HUES6 (cell line): ENCODE data around the gene APOC3.
"Not testable (repeated sequence)": the region's sequence is repeated elsewhere in the genome, so short reads cannot be mapped to it uniquely, and the experiment has no call there.

Experiments
- H3K27ac ChIP-seq: 2 replicates; pipeline ENCODE4 v1.7.0; 2013; ENCODE audit warnings: low read depth, mild to moderate bottlenecking, low read length, inconsistent platforms
- H3K27me3 ChIP-seq: 2 replicates; pipeline ENCODE4 v1.6.1; 2013; ENCODE audit warnings: low read length; ENCODE audit not compliant: control insufficient read depth, insufficient read depth
- H3K36me3 ChIP-seq: 2 replicates; pipeline ENCODE4 v1.6.1; 2013; ENCODE audit warnings: low read length; ENCODE audit not compliant: control insufficient read depth, insufficient read depth
- H3K4me1 ChIP-seq: 2 replicates; pipeline ENCODE4 v1.6.1; 2013; ENCODE audit warnings: low read length; ENCODE audit not compliant: control insufficient read depth, insufficient read depth
- H3K4me3 ChIP-seq: 2 replicates; pipeline ENCODE4 v1.5.1; 2013; ENCODE audit warnings: low read depth, low read length
- H3K9ac ChIP-seq: one replicate; pipeline ENCODE4 v1.6.1; 2013; ENCODE audit warnings: mild to moderate bottlenecking, low read length
- H3K9me3 ChIP-seq: 2 replicates; pipeline ENCODE4 v1.6.1; 2013; ENCODE audit warnings: low read depth, low read length; ENCODE audit not compliant: control insufficient read depth, insufficient read depth

APOC3 gene

DNA sequence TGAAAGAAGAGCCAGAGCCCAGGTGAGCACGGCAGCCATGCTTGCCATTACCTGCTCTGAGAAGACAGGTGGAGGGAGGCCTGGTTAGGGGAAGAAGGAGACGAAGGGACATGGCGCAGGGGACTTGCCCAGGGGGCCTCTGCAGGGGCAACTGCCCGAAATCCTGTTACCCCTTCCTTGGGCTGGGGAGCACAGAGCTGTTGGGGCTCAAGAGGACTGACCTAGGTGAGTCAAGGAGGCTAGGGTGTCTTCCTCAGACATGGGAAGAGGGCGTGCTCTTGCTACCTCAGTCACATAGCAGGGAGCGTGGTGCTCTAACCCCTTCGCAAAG lies 37.9 kb upstream of the APOC3 start, which contains the start of gene APOA5:
Gene APOA5 (minus strand): TSS at position 67 of the 331 bp plus-strand sequence. CDS start 19 bp downstream, at position 48.
- Histone ChIP-seq H3K4me1 (peaks cover 13% of the 10 kb centered on the region), H3K9ac (no peak within 1 kb of the TSS), H3K4me3 (0 out of 2 replicates have a peak within 1 kb of the TSS, but pooled peaks have one; percentile 17), H3K9me3 (no peaks in the 10 kb centered on the region), H3K27me3 (peaks cover 32% of the 10 kb centered on the region), H3K36me3 (peaks cover under 1% of the 10 kb centered on the region; the same call in 1 of the 2 replicates), H3K27ac (no peak within 1 kb of the TSS)

GRCh38 chr11:116792144-116792868 lies 37.4 kb upstream of the APOC3 start:
- Histone ChIP-seq H3K4me1 (peaks cover 9% of the 10 kb centered on the region), H3K9ac (no peak overlapping the region), H3K27ac (no peak overlapping the region), H3K9me3 (no peaks in the 10 kb centered on the region), H3K36me3 (no peaks in the 10 kb centered on the region), H3K27me3 (peaks cover 32% of the 10 kb centered on the region), H3K4me3 (no peak overlapping the region)

DNA sequence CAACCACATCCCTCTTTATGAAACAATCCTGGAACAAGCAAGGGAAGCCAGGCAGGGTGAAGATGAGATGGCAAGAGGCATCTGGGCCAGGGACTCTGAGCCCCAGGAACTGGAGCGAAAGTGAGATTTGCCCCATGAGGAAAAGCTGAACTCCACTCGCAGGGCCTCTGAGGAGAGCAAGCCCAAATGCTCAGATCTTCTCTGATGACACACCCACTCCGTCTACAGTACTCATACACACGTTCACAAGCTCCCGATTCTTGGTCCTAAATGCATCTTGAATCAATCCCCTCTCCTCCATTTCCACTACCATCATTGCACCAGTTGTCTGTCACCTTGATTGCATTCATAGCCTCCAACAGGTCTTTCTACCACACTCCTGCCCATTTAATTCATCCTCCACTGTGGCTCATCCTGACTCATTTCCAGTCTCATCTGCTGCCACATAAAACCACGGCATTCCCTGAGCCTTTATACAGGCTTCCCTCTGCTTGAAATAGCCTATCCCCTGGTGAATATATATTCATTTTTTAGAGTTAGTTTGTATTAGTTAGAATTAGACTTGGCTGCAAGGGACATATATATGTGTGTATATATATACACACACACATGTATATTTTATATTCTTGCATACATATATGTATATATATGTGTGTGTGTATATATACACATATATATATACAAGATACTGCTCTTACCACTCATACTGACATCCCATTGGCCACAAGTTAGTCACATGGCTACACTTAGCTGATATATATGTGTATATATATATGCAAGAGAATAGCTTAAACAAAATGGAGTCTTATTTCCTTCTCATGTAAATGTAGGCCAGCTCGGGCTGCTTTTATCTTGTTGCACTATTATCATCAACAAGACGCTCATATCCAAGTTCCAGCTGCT lies 36.6 kb upstream of the APOC3 start:
- no peaks in the 10 kb centered on the region for H3K9me3 ChIP-seq
- no peak overlapping the region for H3K9ac ChIP-seq
- no peak overlapping the region for H3K4me3 ChIP-seq
- no peak overlapping the region for H3K27ac ChIP-seq
- peaks cover 32% of the 10 kb centered on the region for H3K27me3 ChIP-seq
- H3K36me3 ChIP-seq: no peaks in the 10 kb centered on the region
- peaks cover 9% of the 10 kb centered on the region for H3K4me1 ChIP-seq

GRCh38 chr11:116793772-116794097 lies 36.0 kb upstream of the APOC3 start:
- peaks cover 28% of the 10 kb centered on the region for H3K27me3 ChIP-seq
- peaks cover 5% of the 10 kb centered on the region; the same call in 1 of the 2 replicates for H3K4me1 ChIP-seq
- H3K9me3 ChIP-seq: no peaks in the 10 kb centered on the region
- no peak overlapping the region for H3K4me3 ChIP-seq
- no peak overlapping the region for H3K9ac ChIP-seq
- no peak overlapping the region for H3K27ac ChIP-seq
- H3K36me3 ChIP-seq: no peaks in the 10 kb centered on the region

DNA sequence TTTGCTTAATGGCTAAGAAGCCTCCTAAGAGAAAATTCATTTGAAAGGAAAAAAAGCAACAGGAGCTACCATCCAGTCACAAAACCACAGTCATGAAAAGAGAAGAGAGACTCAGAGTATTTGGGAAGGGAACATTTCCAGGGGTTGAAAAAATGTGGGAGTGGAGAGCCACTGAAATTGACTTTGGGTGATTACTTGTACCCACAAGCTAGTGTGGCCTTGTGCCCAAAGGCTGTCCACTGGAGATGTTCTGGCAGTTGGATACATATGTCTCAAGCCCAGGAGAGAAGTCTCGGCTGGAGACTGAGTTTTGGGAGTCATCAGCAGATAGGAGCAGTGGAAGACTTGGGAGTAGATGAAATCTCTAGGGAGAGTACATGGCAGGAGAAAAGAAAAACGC lies 34.9 kb upstream of the APOC3 start:
- Histone ChIP-seq H3K9ac (no peak overlapping the region), H3K4me1 (peaks cover 5% of the 10 kb centered on the region; the same call in 1 of the 2 replicates), H3K9me3 (no peaks in the 10 kb centered on the region), H3K36me3 (no peaks in the 10 kb centered on the region), H3K27me3 (peaks cover 17% of the 10 kb centered on the region), H3K4me3 (no peak overlapping the region), H3K27ac (no peak overlapping the region)

- Histone ChIP-seq H3K9me3 (no peaks in the 10 kb centered on the region), H3K36me3 (no peaks in the 10 kb centered on the region), H3K27ac (no peak overlapping the region), H3K4me3 (no peak overlapping the region), H3K4me1 (peaks cover 2% of the 10 kb centered on the region; the same call in 1 of the 2 replicates), H3K27me3 (0 out of 2 replicates have a peak, but pooled peaks cover 3% of the 10 kb centered on the region), H3K9ac (no peak overlapping the region)
Measured at GRCh38 chr11:116796548-116796947, 33.2 kb upstream of the APOC3 start.

- Histone ChIP-seq H3K36me3 (no peaks in the 10 kb centered on the region), H3K9ac (no peak overlapping the region), H3K4me3 (no peak overlapping the region), H3K9me3 (no peaks in the 10 kb centered on the region), H3K27ac (no peak overlapping the region), H3K27me3 (no peaks in the 10 kb centered on the region), H3K4me1 (no peaks in the 10 kb centered on the region)
Measured at GRCh38 chr11:116797816-116798215, 31.9 kb upstream of the APOC3 start.

GRCh38 chr11:116798368-116798767 lies 31.3 kb upstream of the APOC3 start:
- Histone ChIP-seq H3K9ac (no peak overlapping the region), H3K4me3 (no peak overlapping the region), H3K4me1 (no peaks in the 10 kb centered on the region), H3K36me3 (no peaks in the 10 kb centered on the region), H3K9me3 (no peaks in the 10 kb centered on the region), H3K27ac (no peak overlapping the region), H3K27me3 (no peaks in the 10 kb centered on the region; the same call in 1 of the 2 replicates)

DNA sequence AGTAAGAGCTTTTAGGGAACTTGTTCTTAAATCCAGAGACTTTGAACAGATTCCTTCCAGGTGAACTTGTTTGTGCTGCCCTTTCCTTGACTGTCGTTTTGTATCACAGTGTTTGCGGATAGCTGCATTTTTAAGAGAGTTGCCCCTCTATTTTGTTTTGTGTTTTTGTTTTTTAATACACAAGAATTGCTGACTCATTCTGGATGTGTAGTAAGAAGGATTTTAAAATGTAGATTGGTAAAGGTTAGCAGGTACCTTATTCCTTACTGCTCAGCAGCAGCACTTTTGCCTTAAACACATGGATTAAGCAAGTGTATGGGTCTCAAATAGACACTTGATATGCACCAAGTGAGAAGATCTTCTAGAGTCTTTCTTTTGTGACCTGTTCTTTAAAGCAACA lies 29.1 kb upstream of the APOC3 start:
- H3K9ac ChIP-seq: no peak overlapping the region
- H3K27ac ChIP-seq: no peak overlapping the region
- H3K27me3 ChIP-seq: no peaks in the 10 kb centered on the region; the same call in 1 of the 2 replicates
- no peaks in the 10 kb centered on the region for H3K4me1 ChIP-seq
- H3K9me3 ChIP-seq: no peaks in the 10 kb centered on the region
- H3K36me3 ChIP-seq: no peaks in the 10 kb centered on the region
- no peak overlapping the region for H3K4me3 ChIP-seq

GRCh38 chr11:116801662-116802061 lies 28.0 kb upstream of the APOC3 start:
- H3K4me3 ChIP-seq, H3K27ac ChIP-seq, H3K4me1 ChIP-seq, H3K27me3 ChIP-seq, H3K9me3 ChIP-seq, H3K9ac ChIP-seq, H3K36me3 ChIP-seq: not testable (repeated sequence)

- Histone ChIP-seq H3K27me3 (no peaks in the 10 kb centered on the region; the same call in 1 of the 2 replicates), H3K27ac (no peak overlapping the region), H3K4me1 (no peaks in the 10 kb centered on the region), H3K9me3 (no peaks in the 10 kb centered on the region), H3K4me3 (no peak overlapping the region), H3K9ac (no peak overlapping the region), H3K36me3 (no peaks in the 10 kb centered on the region)
Measured at GRCh38 chr11:116804001-116804400, 25.7 kb upstream of the APOC3 start.
